ENCODE data around the gene RFNG.

RFNG gene

GRCh38 chr17:82098939-82099763 lies 47.5 kb upstream of the RFNG start:
- H3K4me3 ChIP-seq (ENCODE audit: low read length), result peak overlapping the region; percentile 92
- peak overlapping the region; percentile 92 for H3K27ac ChIP-seq (ENCODE audit: low read depth, low read length)
- H3K4me2 ChIP-seq (ENCODE audit: low read length), result peak overlapping the region; percentile 98
- H3K9me2 ChIP-seq (replicated peaks; ENCODE audit: control insufficient read depth, low read length), result no peaks in the 10 kb centered on the region
- H3K9me3 ChIP-seq (ENCODE audit: control insufficient read depth, insufficient read depth, low read length), result no peaks in the 10 kb centered on the region
- no peaks in the 10 kb centered on the region for H3K27me3 ChIP-seq (ENCODE audit: control insufficient read depth, low read length)
- peaks cover 9% of the 10 kb centered on the region; the same call in 1 of the 2 replicates for H3F3A ChIP-seq (ENCODE audit: control insufficient read depth, insufficient read depth)
- H3K36me3 ChIP-seq (ENCODE audit: control insufficient read depth, low read length), result peaks cover 59% of the 10 kb centered on the region
- H3K4me1 ChIP-seq (ENCODE audit: control insufficient read depth, low read length), result peaks cover 46% of the 10 kb centered on the region
- peaks cover 20% of the 10 kb centered on the region for H4K20me1 ChIP-seq (ENCODE audit: control insufficient read depth, insufficient read depth, low read depth, low read length)
- H3K79me2 ChIP-seq (ENCODE audit: control insufficient read depth, low read length), result peaks cover 56% of the 10 kb centered on the region
- no peak for TF ChIP-seq EZH2phosphoT487 (IDR thresholded peaks at IDR 0.05; ENCODE audit: borderline replicate concordance, low read length)
- TF ChIP-seq CTCF (IDR thresholded peaks at IDR 0.05; ENCODE audit: low read depth, low read length, poor library complexity, severe bottlenecking), result no peak

GRCh38 chr17:82098169-82098938 lies 46.7 kb upstream of the RFNG start, which contains the start of gene FASN:
Gene FASN, minus strand, starts transcription at chr17:82098236. Its CDS starts 1,791 bp downstream, at chr17:82096445.
- H3K27ac ChIP-seq (ENCODE audit: low read depth, low read length), result peak within 1 kb of the TSS; percentile 92

GRCh38 chr17:82097919-82098168 lies 46.2 kb upstream of the RFNG start:
- peaks cover 67% of the 10 kb centered on the region for H3K79me2 ChIP-seq (ENCODE audit: control insufficient read depth, low read length)

More at GRCh38 chr17:82098169-82098938, 46.7 kb upstream of the RFNG start, which contains the start of gene FASN:
- H3K36me3 ChIP-seq (ENCODE audit: control insufficient read depth, low read length), result peaks cover 65% of the 10 kb centered on the region
- peak within 1 kb of the TSS; percentile 99 for H3K4me2 ChIP-seq (ENCODE audit: low read length)
- TF ChIP-seq CTCF (IDR thresholded peaks at IDR 0.05; ENCODE audit: low read depth, low read length, poor library complexity, severe bottlenecking) (peak; percentile 33), EZH2phosphoT487 (IDR thresholded peaks at IDR 0.05; ENCODE audit: borderline replicate concordance, low read length) (no peak)
- no peaks in the 10 kb centered on the region for H3K27me3 ChIP-seq (ENCODE audit: control insufficient read depth, low read length)
- H3F3A ChIP-seq (ENCODE audit: control insufficient read depth, insufficient read depth), result peaks cover 9% of the 10 kb centered on the region; the same call in 1 of the 2 replicates
- H3K9me2 ChIP-seq (replicated peaks; ENCODE audit: control insufficient read depth, low read length), result no peaks in the 10 kb centered on the region
- no peaks in the 10 kb centered on the region for H3K9me3 ChIP-seq (ENCODE audit: control insufficient read depth, insufficient read depth, low read length)
- H3K79me2 ChIP-seq (ENCODE audit: control insufficient read depth, low read length), result peaks cover 62% of the 10 kb centered on the region
- H4K20me1 ChIP-seq (ENCODE audit: control insufficient read depth, insufficient read depth, low read depth, low read length), result peaks cover 20% of the 10 kb centered on the region
- H3K4me3 ChIP-seq (ENCODE audit: low read length), result peak within 1 kb of the TSS; percentile 98
- H3K4me1 ChIP-seq (ENCODE audit: control insufficient read depth, low read length), result peaks cover 46% of the 10 kb centered on the region

More at GRCh38 chr17:82097919-82098168, 46.2 kb upstream of the RFNG start:
- Histone ChIP-seq H4K20me1 (ENCODE audit: control insufficient read depth, insufficient read depth, low read depth, low read length) (peaks cover 20% of the 10 kb centered on the region), H3K4me3 (ENCODE audit: low read length) (peak overlapping the region; percentile 98), H3K9me3 (ENCODE audit: control insufficient read depth, insufficient read depth, low read length) (no peaks in the 10 kb centered on the region), H3K9me2 (replicated peaks; ENCODE audit: control insufficient read depth, low read length) (no peaks in the 10 kb centered on the region), H3K4me2 (ENCODE audit: low read length) (peak overlapping the region; percentile 99), H3F3A (ENCODE audit: control insufficient read depth, insufficient read depth) (peaks cover 9% of the 10 kb centered on the region; the same call in 1 of the 2 replicates), H3K4me1 (ENCODE audit: control insufficient read depth, low read length) (peaks cover 46% of the 10 kb centered on the region), H3K27ac (ENCODE audit: low read depth, low read length) (peak overlapping the region; percentile 76), H3K27me3 (ENCODE audit: control insufficient read depth, low read length) (no peaks in the 10 kb centered on the region), H3K36me3 (ENCODE audit: control insufficient read depth, low read length) (peaks cover 70% of the 10 kb centered on the region)
- TF ChIP-seq CTCF (IDR thresholded peaks at IDR 0.05; ENCODE audit: low read depth, low read length, poor library complexity, severe bottlenecking) (no peak), EZH2phosphoT487 (IDR thresholded peaks at IDR 0.05; ENCODE audit: borderline replicate concordance, low read length) (no peak)
